Lower leg skin (tissue), 3 donors: ENCODE data around the gene ANKRD9.

Experiments
- POLR2A ChIP-seq, 2 donors: fragments of 450-650 bp; IDR thresholded peaks; one replicate each; pipeline ENCODE4 v1.6.1; 2016 to 2017; ENCODE audit warnings: antibody characterized with exemption in 2 of 2, mild to moderate bottlenecking in 1 of 2, moderate library complexity in 1 of 2
- TF ChIP-seq, protein P1 (sequence below), 3 donors: fragments of 450-650 bp; IDR thresholded peaks; one replicate each; pipeline ENCODE4 v1.5.1; 2016; ENCODE audit warnings: antibody characterized with exemption in 3 of 3, mild to moderate bottlenecking in 3 of 3, moderate library complexity in 2 of 3

DNA sequence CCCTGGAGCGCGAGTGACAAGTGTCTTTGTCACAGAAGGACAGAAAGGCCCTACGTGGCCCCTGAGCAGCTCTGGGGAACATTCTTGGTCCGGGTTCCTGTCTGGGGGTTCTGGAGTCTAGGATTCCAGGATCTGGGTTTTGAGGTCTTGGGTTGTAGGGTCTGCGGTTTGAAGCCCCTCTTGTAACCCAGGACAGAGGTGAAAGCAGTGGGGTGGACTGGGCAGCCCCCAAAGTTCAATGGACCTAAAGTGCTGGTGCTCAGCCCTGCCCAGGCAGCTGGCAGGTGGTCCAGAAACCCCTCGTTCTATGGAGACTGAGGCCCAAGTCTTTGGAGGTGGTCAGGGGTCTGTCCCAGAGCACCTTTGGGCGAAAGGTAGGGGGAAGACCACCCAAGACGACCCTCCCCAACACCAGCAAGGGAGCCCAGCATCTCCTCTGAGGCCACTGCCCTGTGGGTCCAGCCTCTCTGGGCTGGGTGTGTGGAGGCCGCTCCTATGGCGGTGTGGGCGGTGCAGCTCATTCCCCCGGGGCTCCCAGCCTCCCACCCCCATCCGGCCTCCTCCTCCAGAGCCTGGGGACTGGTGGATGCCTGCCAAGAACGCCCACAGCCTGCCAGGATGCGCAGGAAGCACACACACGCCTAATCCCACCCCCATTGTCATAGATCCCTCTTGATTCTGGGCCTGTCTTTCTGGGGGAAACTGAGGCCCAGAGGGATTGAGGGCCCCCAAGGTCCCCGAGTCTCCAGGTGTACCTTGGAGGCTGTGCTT, 30.2 kb upstream of the ANKRD9 start:
- TF ChIP-seq, protein P1, sequence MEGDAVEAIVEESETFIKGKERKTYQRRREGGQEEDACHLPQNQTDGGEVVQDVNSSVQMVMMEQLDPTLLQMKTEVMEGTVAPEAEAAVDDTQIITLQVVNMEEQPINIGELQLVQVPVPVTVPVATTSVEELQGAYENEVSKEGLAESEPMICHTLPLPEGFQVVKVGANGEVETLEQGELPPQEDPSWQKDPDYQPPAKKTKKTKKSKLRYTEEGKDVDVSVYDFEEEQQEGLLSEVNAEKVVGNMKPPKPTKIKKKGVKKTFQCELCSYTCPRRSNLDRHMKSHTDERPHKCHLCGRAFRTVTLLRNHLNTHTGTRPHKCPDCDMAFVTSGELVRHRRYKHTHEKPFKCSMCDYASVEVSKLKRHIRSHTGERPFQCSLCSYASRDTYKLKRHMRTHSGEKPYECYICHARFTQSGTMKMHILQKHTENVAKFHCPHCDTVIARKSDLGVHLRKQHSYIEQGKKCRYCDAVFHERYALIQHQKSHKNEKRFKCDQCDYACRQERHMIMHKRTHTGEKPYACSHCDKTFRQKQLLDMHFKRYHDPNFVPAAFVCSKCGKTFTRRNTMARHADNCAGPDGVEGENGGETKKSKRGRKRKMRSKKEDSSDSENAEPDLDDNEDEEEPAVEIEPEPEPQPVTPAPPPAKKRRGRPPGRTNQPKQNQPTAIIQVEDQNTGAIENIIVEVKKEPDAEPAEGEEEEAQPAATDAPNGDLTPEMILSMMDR (IDR thresholded peaks at IDR 0.05), result no peak
- TF ChIP-seq POLR2A (IDR thresholded peaks at IDR 0.05), result no peak
